Naive thymus-derived CD8-positive, alpha-beta T cell (primary cell): ENCODE results near the gene TNRC6C. TPM values are rescaled to one million over a fixed set of nuclear protein-coding genes. Genes with fewer than 3 reads are reported as not detected.

ENCODE experiments used
- ATAC-seq, 2 donors: fragments of 150-1000 bp; cut with Tn5 transposase in 1 of 2; sonication (Bioruptor Pico), chemical (Tn5 transposase) in 1 of 2; 1 replicate in 1 of 2; 2 replicates in 1 of 2; pipeline ENCODE4 v1.10.0; 2021; ENCODE audit warnings: mild to moderate bottlenecking in 2 of 2, moderate library complexity in 2 of 2
- POLR2A ChIA-PET: fragments of 350-600 bp; sonication (Branson Sonifier 250); formaldehyde crosslinking; loops from one replicate; lab custom pipeline; 2021; ENCODE audit warnings: antibody characterized with exemption; lab: Charles Lee
- DNase-seq, 10 donors: peaks; one replicate each; pipeline versions ENCODE4 v3.0.0 to v3.0.0-alpha.2; 2020 to 2022
- H3K27ac Mint-ChIP-seq, 10 donors: one replicate each; pipeline ENCODE4 v1.8.0; 2020 to 2022; ENCODE audit warnings: mild to moderate bottlenecking in 10 of 10, mixed read lengths in 10 of 10, moderate library complexity in 4 of 10, inconsistent platforms in 1 of 10
- H3K27me3 Mint-ChIP-seq, 5 donors: one replicate each; pipeline ENCODE4 v1.8.0; 2021 to 2022; ENCODE audit warnings: mixed read lengths in 5 of 5
- H3K36me3 Mint-ChIP-seq, 3 donors: one replicate each; pipeline ENCODE4 v1.8.0; 2020 to 2022; ENCODE audit warnings: mixed read lengths in 3 of 3, mild to moderate bottlenecking in 2 of 3, inconsistent platforms in 1 of 3
- H3K4me1 Mint-ChIP-seq, 4 donors: one replicate each; pipeline ENCODE4 v1.8.0; 2021 to 2022; ENCODE audit warnings: mixed read lengths in 4 of 4
- H3K4me3 Mint-ChIP-seq, 10 donors: one replicate each; pipeline ENCODE4 v1.8.0; 2020 to 2022; ENCODE audit warnings: mild to moderate bottlenecking in 10 of 10, mixed read lengths in 10 of 10, moderate library complexity in 6 of 10, inconsistent platforms in 1 of 10
- H3K9me3 Mint-ChIP-seq, 9 donors: one replicate each; pipeline ENCODE4 v1.8.0; 2020 to 2022; ENCODE audit warnings: mixed read lengths in 9 of 9, mild to moderate bottlenecking in 3 of 9, inconsistent platforms in 1 of 9, moderate library complexity in 1 of 9
- polyA plus RNA-seq, 3 donors: library from polyadenylated mRNA; unstranded; fragments of 300-500 nt; fragmentation: Illumina TruSeq; gene quantifications; one replicate each; pipeline ENCODE4 v1.2.3, GENCODE V29; 2021
- total RNA-seq, 8 experiments: library from RNA in 2 of 8; stranded (reverse) in 2 of 8; gene quantifications; one replicate each; pipeline ENCODE4 v1.2.3 and lab custom pipeline; 2021 to 2026

The TNRC6C gene
- total and polyA plus RNA-seq, 5 experiments from 2014 or later: 4.9 to 116 (median 8.6) TPM

GRCh38 chr17:78130437-78131101 lies 172.1 kb downstream of the TNRC6C start, which contains the start of gene TMC8:
TMC8 (plus strand) TSS chr17:78130771; CDS start chr17:78131589, 818 bp downstream.
- Mint-ChIP-seq H3K27ac (peak within 1 kb of the TSS; percentile 89 to 100 (median 97)), H3K4me3 (peak within 1 kb of the TSS; percentile 96 to 100 (median 98)), H3K9me3 (peaks cover 0 to 2% (median 0%) of the 10 kb centered on the region in 9 donors), H3K4me1 (peaks cover 35 to 67% (median 59%) of the 10 kb centered on the region in 4 donors), H3K36me3 (peaks cover 9 to 45% (median 27%) of the 10 kb centered on the region in 3 donors), H3K27me3 (no peaks in the 10 kb centered on the region)
- POLR2A ChIA-PET: interaction anchor here (0.6 to 30.2 kb wide), 23 partner anchors 6 to 725 kb away, joined by 3 to 1112 read pairs (median 6); partner anchors contain the start of genes C17orf99, SYNGR2, TMC6 and TMC8
- ATAC-seq: peak; percentile 51 to 63
- DNase-seq: peak; percentile 52 to 95 (median 88)

GRCh38 chr17:78131172-78132083 lies 172.9 kb downstream of the TNRC6C start:
- ATAC-seq: peak in 1 of 2 donors; percentile 3
- peaks cover 9 to 51% (median 27%) of the 10 kb centered on the region in 3 donors for H3K36me3 Mint-ChIP-seq

GRCh38 chr17:78132084-78132676 lies 173.7 kb downstream of the TNRC6C start:
- H3K36me3 Mint-ChIP-seq: peaks cover 9 to 58% (median 27%) of the 10 kb centered on the region in 3 donors
- POLR2A ChIA-PET: interaction anchor here (0.6 to 30.2 kb wide), 11 partner anchors 6 to 1171 kb away, joined by 3 to 1112 read pairs (median 5); partner anchors contain the start of genes C17orf99, CANT1, SYNGR2 and TMC6
- peak; percentile 17 to 23 for ATAC-seq

More at GRCh38 chr17:78131172-78132083, 172.9 kb downstream of the TNRC6C start:
- POLR2A ChIA-PET: interaction anchor here (0.6 to 30.2 kb wide), 21 partner anchors 6 to 878 kb away, joined by 3 to 1112 read pairs (median 10); partner anchors contain the start of genes C17orf99, CANT1, SYNGR2 and TMC6
- peaks cover 0 to 2% (median 0%) of the 10 kb centered on the region in 9 donors for H3K9me3 Mint-ChIP-seq
- H3K27me3 Mint-ChIP-seq: no peaks in the 10 kb centered on the region
- H3K4me3 Mint-ChIP-seq: peak overlapping the region; percentile 96 to 100 (median 98)
- peak overlapping the region; percentile 89 to 100 (median 97) for H3K27ac Mint-ChIP-seq
- peak in 7 of 10 donors; percentile 42 to 67 (median 51) for DNase-seq
- H3K4me1 Mint-ChIP-seq: peaks cover 37 to 71% (median 61%) of the 10 kb centered on the region in 4 donors

GRCh38 chr17:78132767-78133178 lies 174.3 kb downstream of the TNRC6C start:
- DNase-seq (peak in 1 of 10 donors; percentile 61), ATAC-seq (no peak)
- Mint-ChIP-seq H3K27ac (peak overlapping the region; percentile 87 to 97 (median 90)), H3K4me3 (peak overlapping the region; percentile 75 to 100 (median 90)), H3K4me1 (peaks cover 42 to 77% (median 69%) of the 10 kb centered on the region in 4 donors), H3K9me3 (peaks cover 0 to 2% (median 0%) of the 10 kb centered on the region in 9 donors), H3K36me3 (peaks cover 9 to 61% (median 27%) of the 10 kb centered on the region in 3 donors), H3K27me3 (no peaks in the 10 kb centered on the region)
- POLR2A ChIA-PET: interaction anchor here (0.6 to 30.2 kb wide), 10 partner anchors 5 to 1172 kb away, joined by 3 to 1112 read pairs (median 12); partner anchors contain the start of genes C17orf99, SYNGR2, TMC6 and TMC8

More at GRCh38 chr17:78132084-78132676, 173.7 kb downstream of the TNRC6C start:
- Mint-ChIP-seq H3K4me1 (peaks cover 36 to 72% (median 64%) of the 10 kb centered on the region in 4 donors), H3K27ac (peak overlapping the region; percentile 87 to 97 (median 90)), H3K4me3 (peak overlapping the region; percentile 75 to 100 (median 92)), H3K9me3 (peaks cover 0 to 2% (median 0%) of the 10 kb centered on the region in 9 donors), H3K27me3 (no peaks in the 10 kb centered on the region)
- DNase-seq: peak; percentile 62 to 96 (median 84)

- peak overlapping the region; percentile 87 to 97 (median 90) for H3K27ac Mint-ChIP-seq
- peak in 3 of 10 donors; percentile 40 to 65 (median 41) for DNase-seq
- no peak for ATAC-seq
- peaks cover 45 to 83% (median 75%) of the 10 kb centered on the region in 4 donors for H3K4me1 Mint-ChIP-seq
- POLR2A ChIA-PET: interaction anchor here (0.6 to 30.2 kb wide), 11 partner anchors 8 to 175 kb away, joined by 3 to 1112 read pairs (median 10); partner anchors contain the start of genes SYNGR2, TMC6, TMC8 and TNRC6C
- H3K36me3 Mint-ChIP-seq: peaks cover 9 to 60% (median 27%) of the 10 kb centered on the region in 3 donors
- H3K9me3 Mint-ChIP-seq: peaks cover 0 to 2% (median 0%) of the 10 kb centered on the region in 9 donors
- no peaks in the 10 kb centered on the region for H3K27me3 Mint-ChIP-seq
- peak overlapping the region; percentile 75 to 100 (median 90) for H3K4me3 Mint-ChIP-seq
Observed at GRCh38 chr17:78133179-78133951, 174.9 kb downstream of the TNRC6C start.

GRCh38 chr17:78133971-78134898 lies 175.7 kb downstream of the TNRC6C start:
- ATAC-seq (peak; percentile 19 to 27), DNase-seq (peak; percentile 64 to 93 (median 80))
- Mint-ChIP-seq H3K27me3 (no peaks in the 10 kb centered on the region), H3K36me3 (peaks cover 9 to 66% (median 27%) of the 10 kb centered on the region in 3 donors), H3K4me3 (peak overlapping the region; percentile 75 to 100 (median 90)), H3K4me1 (peaks cover 49 to 86% (median 79%) of the 10 kb centered on the region in 4 donors), H3K9me3 (peaks cover 0 to 2% (median 0%) of the 10 kb centered on the region in 9 donors), H3K27ac (peak overlapping the region; percentile 87 to 97 (median 90))
- POLR2A ChIA-PET: interaction anchor here (0.6 to 30.2 kb wide), 12 partner anchors 9 to 170 kb away, joined by 3 to 1112 read pairs (median 8); partner anchors contain the start of genes TMC6 and TMC8

GRCh38 chr17:78134899-78135385 lies 176.4 kb downstream of the TNRC6C start:
- H3K4me3 Mint-ChIP-seq: peak overlapping the region in 5 of 10 donors; percentile 1 to 100 (median 54)
- POLR2A ChIA-PET: interaction anchor here (0.6 to 30.2 kb wide), 13 partner anchors 9 to 643 kb away, joined by 3 to 1112 read pairs (median 8); partner anchors contain the start of genes TMC6 and TMC8
- ATAC-seq (no peak), DNase-seq (peak in 1 of 10 donors; percentile 59)
- H3K27me3 Mint-ChIP-seq: no peaks in the 10 kb centered on the region
- H3K36me3 Mint-ChIP-seq: peaks cover 9 to 70% (median 27%) of the 10 kb centered on the region in 3 donors
- H3K4me1 Mint-ChIP-seq: peaks cover 48 to 86% (median 76%) of the 10 kb centered on the region in 4 donors
- peak overlapping the region in 6 of 10 donors; percentile 61 to 94 (median 81) for H3K27ac Mint-ChIP-seq
- peaks cover 0 to 2% (median 0%) of the 10 kb centered on the region in 9 donors for H3K9me3 Mint-ChIP-seq

- Mint-ChIP-seq H3K27ac (peak overlapping the region; percentile 8 to 91 (median 70)), H3K4me3 (peak overlapping the region in 8 of 10 donors; percentile 8 to 70 (median 39)), H3K4me1 (peaks cover 49 to 84% (median 76%) of the 10 kb centered on the region in 4 donors), H3K36me3 (peaks cover 9 to 70% (median 25%) of the 10 kb centered on the region in 3 donors), H3K27me3 (no peaks in the 10 kb centered on the region), H3K9me3 (peaks cover 0 to 2% (median 0%) of the 10 kb centered on the region in 9 donors)
- POLR2A ChIA-PET: interaction anchor here (0.5 to 30.2 kb wide), 8 partner anchors 9 to 790 kb away, joined by 3 to 1112 read pairs (median 6); partner anchors contain the start of genes TMC6 and TMC8
- ATAC-seq (no peak), DNase-seq (no peak)
Observed at GRCh38 chr17:78135858-78136500, 177.5 kb downstream of the TNRC6C start.
